Limb (tissue), 2 donors: ENCODE measurements around the gene SLAMF9.

Source experiments
- DNase-seq, 2 donors: peaks; one replicate each; pipeline ENCODE4 v3.0.0-alpha.2; 2016; ENCODE audit errors: extremely low spot score in 2 of 2

Gene SLAMF9

DNA sequence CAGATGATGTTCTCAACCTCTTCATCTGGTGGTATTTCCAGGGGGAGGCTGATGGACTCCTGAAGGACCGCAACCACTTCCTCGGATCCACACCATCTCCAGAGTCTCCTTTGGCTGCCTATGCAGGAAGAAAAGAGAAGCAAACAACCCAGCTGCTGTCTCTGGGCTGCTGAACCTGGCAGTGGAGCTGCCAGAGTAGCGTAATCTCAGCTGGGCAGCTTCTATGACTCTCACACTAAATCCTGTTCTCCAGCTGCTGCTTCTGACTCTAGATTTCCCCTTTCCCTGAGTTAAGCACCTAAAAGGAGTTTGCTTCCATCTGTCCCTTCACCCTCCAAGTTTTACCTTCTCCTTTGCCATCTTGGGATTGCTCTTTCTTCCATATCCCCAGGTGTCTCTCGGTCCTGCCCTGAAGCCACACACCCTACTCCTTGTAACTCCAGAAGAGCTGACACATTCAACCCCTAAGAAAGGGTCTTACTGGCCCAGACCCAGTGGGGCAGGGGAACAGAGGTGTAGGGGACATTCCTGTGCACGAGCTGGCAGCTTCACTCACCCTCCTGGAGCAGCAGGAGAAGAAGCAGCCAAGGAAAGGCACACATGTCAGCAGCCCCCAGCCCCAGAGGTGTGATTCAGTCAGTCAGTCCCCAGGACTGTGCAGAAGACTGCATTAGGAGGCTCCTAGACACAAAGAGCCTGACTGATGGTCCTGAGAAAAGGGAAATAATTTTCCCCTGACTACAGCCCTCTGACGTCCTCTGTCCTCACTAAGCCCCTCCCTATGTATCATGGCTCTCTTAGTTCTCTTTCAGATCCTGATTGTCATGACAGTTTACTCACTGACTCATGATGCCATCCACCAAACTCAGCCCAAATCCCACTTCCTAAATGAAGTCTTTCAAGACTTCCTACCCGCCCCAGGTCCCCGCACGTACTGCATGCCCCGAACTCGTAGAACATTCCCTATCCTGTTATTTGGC is at the start of gene SLAMF9:
Gene SLAMF9, minus strand, starts transcription at position 702 of the 980 bp plus-strand sequence. Its CDS starts 100 bp downstream, at position 602.
- DNase-seq, result peak in 1 of 2 donors; percentile 12

DNA sequence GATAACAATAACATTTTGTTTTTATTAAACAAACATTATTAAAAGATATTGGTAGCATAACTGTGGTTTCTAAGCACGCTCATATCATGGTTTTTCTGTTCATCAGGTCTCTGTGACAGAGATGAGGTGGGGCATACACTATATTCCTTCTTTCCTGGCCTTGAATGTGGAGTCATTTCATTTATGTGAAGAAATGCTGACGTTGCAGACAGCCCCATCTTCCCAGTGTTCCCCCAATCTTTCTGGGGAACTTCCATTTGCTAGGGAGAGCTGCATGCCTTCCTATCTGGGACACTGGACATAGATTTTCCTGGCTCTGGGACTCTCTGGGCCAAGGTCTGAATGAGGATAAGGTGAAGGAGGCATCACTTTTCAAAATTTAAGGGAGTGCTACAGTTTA is 47.4 kb upstream of the SLAMF9 start:
- no peak for DNase-seq

DNA sequence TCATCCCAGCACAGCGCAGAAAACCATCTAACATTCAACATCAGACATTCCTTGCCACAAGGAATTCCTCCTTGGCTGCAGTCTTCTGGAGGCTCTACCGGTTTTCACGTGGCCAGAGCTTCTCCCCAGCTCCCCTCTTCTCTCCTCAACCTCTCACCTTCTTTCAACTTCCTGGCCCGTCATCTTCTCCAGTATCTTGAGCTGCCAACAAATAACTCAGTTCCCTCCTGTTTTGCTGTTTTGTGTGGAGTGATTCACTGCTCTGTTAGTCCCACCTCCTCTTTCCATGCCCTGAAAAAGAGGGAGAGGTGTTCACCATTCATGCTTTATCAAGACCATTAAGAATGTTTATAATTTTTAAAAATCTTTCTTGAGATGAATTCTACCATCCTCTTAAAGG is 45.2 kb upstream of the SLAMF9 start:
- DNase-seq, result no peak

DNA sequence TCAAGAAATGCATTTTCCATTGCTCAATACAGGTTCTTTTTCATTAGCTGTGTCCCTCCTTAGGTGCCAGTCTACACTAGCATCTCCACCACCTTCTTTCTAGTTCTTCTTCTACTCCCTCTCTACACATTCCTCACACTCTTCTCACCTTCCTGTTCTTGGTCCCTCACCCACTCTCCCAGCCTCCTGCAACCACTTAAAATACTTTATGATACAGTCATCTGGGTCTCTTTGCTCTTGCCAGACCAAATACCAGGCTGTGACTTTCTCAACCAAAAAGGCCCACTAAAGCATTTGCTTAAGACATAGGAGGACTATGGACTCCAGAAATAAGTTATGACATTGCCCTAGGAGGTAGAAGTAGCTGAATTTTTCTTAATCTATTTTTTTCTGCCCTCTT is 42.6 kb upstream of the SLAMF9 start:
- DNase-seq, result no peak

DNA sequence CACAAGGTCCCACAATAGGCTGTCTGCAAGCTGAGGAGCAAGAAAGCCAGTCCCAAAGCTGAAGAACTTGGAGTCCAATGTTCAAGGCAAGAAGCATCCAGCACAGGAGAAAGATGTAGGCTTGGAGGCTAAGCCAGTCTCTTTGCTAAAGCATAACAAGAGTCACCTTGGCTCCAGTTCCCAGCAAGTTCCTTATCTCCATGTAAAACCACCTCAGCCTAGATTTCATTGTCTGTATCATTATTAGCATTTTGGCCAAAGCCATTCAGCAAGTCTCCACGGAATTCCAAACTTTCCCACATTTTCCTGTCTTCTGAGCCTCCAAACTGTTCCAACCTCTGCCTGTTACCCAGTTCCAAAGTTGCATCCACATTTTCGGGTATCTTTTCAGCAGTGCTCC is 40.9 kb upstream of the SLAMF9 start:
- no peak for DNase-seq

DNA sequence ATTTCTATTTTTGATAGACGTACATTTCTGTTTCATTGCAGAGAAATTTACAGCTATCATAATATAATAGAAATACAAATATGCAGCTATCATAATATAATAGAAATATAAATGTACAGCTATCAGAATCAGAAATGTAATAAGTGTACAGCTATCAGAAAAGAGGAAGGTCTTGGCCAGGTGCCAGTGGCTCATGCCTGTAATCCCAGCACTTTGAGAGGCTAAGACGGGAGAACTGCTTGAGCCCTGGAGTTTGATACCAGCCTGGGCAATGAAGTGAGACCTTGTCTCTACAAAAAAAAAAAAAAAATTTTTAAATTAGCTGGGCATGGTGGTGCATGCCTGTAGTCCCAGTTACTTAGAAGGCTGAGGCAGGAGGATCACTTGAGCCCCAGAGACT is 39.9 kb upstream of the SLAMF9 start:
- no peak for DNase-seq

DNA sequence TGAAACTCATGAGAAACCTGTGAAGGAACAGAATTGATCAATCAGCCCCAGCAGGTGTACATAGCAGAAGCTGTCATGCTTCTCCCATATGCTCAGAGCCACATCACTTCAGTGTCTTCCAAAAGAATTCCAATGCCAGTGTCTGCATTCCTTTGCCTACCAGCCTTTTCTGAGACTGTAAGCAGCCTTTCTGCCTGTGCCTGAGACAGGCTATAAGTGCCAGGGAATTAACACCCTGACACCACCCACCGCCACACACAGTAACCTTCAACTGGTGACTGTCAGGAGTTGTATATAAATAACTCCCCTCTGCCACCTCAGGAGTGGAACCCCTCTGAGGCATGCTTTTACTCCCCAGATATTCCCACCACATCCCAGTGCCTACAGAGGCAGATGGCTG is 38.1 kb upstream of the SLAMF9 start:
- no peak for DNase-seq

DNA sequence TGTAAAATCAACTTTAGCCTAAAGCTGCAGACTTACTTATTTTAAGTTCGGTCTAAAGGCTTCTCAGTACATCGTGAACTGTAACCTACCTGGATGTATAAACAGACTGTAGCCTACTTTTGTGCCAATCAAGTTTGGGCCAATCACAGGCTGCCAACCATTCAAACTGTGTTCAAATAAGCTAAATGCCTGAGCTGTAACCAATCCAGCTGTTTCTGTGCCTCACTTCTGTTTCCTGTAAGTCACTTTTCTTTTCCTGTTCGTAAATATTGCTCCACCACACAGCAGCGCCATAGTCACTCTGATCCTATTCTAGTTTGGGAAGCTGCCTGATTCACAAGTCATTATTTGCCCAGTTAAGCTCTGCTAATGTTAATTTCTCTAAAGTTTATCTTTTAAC is 37.5 kb upstream of the SLAMF9 start:
- no peak for DNase-seq

DNA sequence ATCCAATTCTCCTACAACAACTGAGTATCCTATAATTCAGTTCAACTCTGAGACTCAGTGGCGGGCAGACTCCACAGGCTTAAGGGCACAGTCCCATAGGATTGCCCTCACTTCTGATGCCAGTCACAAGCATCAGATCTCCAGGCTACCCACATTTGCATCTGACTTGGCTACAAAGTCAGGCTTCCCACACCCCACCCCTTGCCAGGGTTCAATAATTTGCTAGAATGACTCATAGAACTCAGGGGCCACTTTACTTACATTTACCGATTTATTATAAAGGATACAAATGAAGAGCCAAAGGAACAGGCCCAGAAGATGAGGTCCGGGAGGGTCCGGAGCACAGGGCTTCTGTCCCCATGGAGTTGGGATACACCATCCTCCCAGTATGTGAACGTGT is 36.0 kb upstream of the SLAMF9 start:
- DNase-seq, result no peak

DNA sequence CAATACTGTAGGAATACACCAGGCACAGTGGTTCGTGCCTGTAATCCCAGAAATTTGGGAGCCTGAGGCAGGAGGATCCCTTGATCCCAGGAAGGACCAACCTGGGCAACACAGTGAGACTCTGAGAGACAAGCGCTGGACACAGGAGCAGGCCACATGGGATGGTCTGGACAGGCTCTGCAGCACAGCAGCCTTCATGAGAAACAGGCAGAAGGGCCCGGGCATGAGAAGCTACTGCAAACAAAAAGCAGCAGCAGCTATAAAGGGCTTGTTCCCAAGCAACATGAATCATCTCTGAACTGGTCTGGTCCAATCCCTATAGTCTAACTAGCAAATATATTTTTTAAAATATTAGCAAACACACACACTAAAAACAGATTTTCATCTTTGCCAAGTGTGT is 35.5 kb upstream of the SLAMF9 start:
- DNase-seq, result no peak

DNA sequence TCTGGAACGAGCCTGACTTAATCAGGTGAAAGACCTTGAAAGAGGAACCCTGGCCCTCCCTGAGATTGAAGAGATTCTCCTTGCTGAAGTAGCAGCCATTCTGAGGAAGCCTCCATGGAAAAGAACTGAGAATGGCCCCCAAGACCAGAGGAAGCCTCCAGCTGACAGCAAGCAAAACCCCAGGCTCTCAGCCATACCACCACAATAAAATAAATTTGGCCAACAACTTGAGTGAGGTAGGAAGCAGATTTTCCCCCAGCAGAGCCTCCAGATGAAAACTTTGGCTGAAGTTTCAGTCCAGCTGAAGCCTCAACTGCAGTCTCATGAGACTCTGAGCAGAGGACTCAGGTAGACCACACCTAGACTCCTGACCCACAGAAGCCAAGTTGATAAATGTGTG is 34.0 kb upstream of the SLAMF9 start:
- DNase-seq, result no peak

DNA sequence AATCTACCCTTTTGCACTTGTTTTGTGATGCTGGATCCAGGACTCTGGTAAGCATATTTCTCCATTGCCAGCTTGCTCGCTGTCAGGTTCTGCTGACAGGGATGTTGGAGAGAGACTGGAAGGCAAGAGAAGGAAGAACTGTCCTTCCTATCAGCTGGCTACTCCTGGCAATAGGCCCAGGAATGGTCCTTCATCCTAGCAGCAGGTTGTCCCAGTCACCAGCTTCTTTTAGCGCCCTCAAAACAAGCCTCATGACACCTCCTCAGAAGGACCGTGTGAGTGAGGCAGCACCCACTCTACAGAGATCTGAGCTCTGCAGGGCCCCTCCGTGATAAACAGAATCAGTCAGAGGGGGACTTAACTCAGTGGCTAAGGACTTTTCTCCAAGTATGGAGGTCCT is 33.1 kb upstream of the SLAMF9 start:
- no peak for DNase-seq

DNA sequence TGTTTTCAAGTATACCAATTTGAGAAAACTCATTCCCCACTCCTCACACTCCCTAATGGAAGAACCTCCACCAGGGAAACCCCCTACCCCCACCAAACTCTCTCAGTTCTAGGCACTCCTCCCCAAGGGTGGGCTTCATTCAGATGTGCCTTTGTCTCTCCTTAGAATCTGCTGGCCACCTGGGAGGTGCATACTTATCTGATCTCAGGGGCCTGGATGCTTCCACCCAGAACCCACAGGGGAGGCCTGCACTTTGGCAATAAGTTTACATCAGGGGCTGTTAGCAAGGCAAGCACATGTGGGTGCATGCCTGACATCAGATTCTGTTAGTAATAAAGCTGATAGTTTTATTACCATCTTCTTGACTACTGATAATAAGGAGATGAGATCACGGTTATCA is 32.5 kb upstream of the SLAMF9 start:
- DNase-seq, result no peak

DNA sequence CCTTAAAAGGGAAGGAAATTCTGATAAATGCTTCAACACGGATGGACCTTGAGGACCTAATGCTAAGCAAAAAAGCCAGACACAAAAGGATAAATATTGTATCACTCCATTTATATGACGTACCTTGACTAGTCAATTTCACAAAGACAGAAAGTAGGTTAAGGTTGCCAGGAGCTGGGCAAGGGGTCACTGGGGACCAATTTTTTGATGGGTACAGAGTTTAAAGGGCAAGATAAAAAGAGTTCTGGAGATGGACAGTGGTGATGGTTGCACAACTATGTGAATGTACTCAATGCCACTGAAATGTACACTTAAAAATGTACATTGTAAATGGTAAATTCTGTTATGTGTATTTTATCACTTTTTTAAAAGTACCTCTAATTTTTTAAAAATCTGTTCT is 32.1 kb upstream of the SLAMF9 start:
- DNase-seq, result no peak

DNA sequence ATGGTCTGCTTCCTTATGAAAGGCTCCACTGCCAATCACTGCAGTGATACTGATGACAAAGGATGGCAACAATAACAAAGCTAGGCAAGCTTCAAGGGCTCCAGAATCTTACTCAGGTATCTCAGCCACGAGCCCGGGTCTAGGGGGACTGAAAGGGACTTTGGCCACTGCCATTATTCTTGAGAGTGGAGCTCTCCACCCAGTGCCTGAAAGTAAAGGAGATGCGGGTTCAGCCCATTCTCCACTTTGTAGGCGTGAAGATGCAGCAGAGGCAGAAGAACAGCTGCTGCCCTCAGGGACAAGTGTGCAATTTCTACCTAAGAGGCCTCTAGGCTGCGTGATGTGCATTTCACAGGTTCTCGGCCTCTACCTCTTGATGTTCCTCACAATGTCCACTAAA is 31.4 kb upstream of the SLAMF9 start:
- DNase-seq, result no peak

DNA sequence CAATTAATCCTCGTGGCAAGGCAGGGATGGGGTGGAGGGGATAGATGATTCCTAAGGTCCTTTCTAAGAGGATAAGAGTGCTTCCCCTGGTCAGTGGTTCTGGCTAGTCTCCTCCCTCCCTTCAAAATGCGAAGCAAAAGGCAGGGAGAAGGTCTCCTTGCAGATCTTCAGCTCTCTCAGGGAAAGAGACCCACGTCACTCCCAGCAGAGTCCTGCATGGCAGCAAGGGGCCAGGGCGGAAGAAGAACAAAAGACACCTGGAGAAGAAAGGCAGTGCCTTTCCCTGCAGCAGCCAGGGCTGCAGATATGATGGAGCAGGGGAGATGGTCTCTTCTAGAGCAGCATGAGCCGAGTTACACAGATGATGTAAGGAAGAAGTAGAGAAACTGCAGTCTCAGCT is 29.6 kb upstream of the SLAMF9 start:
- DNase-seq, result no peak

DNA sequence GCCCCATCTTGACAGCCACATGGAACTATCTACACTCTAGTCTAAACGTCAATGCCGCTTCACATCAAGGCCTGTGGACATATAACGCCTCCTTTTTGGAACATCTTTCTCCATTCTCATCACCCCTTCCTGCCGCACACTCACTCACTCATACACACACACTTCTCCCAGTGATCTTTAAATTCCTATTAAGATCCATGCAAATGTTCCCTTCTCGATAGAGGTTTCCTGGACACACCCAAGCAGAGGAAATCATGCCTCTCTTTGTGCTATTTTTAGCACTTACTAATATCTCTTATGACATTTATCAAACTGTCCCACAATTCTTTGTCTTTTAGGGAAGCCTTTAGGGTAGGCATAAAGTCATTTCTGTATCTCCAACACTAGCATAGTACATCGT is 28.2 kb upstream of the SLAMF9 start:
- no peak for DNase-seq

DNA sequence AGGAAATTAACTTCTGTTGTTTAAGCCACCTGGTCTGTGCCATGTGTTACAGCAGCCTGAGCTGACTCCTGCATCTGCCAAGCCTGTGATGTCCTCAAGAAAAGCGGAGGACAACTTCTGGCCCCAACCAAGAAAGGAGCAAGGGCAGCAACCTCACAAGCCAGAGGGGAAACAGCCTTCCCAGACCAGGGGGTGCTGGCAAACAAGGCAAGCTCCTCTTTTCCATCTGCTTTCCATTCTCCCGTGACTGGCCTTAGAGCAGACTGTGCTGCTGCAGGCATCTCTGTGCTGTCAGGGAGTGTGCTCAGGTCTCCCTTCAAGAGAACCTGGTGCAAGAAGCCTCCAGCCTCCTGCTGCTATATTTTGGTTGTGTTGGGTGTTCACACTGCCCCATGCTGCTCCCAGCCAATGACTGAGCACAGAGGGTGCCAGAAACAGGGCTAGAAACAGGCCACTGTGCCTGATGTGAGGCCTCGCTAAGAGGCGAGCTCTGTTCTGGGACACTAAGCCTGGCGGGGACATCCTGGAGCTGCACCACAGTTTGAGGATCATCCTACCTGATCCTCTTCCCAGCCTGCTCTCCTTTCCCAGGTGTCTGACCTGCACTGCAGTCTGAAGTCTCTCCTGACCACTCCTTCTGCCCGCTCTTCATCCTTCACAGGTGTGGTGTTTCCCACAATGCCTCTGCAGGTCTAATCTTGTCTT is 27.5 kb upstream of the SLAMF9 start:
- DNase-seq, result no peak

DNA sequence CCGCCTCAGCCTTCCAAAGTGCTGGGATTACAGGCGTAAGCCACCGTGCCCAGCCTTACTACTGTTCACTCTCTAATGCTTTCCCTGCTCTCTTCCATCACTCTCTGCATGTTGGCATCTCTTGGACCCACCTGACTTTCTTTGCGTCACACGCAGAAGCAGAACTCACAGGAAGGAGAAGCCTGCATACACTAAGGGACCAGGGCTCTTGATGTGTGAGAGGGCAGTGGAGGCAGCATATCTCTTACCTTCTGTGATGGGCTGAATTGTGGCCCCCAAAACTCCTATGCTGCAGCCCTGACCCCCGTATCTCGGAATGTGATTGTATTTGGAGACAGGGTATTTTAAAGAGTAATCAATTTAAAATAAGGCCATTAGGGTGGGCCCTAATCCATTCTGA is 26.7 kb upstream of the SLAMF9 start:
- no peak for DNase-seq

DNA sequence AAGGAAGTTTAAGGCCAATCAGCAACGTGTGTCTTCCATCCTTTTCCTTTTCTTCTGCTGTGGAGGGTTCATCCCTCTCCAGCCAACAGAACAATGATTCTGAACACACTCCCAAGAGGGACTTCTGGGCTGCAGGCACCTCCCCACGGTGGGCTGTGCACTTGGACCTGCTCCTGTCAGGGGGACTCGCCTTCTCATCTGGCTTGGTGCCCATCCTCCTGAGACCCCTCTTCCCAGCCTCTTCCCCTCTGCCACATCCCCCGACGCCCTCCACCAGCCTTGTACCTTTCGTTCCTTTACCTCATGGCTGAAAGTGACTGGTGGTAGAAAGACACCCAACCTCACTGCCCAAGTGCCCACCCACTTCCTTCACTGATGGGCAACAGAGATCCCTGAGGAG is 26.0 kb upstream of the SLAMF9 start:
- DNase-seq, result no peak

DNA sequence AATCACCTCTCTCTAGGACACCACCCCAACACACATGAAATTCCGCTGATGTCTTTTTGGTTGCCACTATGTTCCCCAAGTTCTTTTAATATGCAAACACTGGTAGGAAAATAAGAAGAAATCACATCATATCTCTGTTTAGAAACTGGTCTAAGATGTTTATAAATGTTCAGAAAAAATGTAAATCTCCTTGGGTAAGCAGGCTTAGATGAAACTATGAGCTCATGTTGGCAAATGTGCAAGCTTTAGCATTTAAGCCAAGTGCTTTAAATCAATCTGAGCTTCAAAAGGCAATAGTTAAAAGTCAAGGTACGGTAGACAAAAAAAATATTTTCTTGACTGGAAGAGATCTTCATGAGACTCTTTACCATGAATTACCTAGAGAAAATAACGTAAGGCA is 25.2 kb upstream of the SLAMF9 start:
- peak in 1 of 2 donors; percentile 13 for DNase-seq

DNA sequence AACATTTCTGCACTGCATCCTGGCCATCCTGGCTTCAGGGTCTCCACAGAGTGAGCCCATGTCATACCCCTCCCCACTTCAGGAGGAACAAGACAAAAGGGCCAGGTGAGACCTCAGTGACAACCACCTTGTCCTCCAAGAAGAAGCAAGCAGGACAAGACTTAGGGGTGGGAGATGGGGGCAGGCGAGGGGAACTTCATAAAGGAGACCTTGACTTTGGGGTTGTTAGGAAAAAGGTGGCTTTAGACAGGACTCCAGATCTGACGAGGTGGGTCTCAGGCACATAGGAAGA is 24.0 kb upstream of the SLAMF9 start:
- no peak for DNase-seq
